Measurements from ENCODE around the gene CHSY3. TPM values are rescaled to one million over a fixed set of nuclear protein-coding genes. Genes with fewer than 3 reads are reported as not detected.

CHSY3 gene
- total and polyA plus RNA-seq, 12 donors: 0.15 to 1.6 (median 1.0) TPM

GRCh38 chr5:130164966-130165365, 260.7 kb downstream of the CHSY3 start:
- intact Hi-C loops (cut with DNase I): no loop called here
- no peak for TF ChIP-seq CTCF (IDR thresholded peaks at IDR 0.05)
- no peaks in the 10 kb centered on the region for H3K27me3 ChIP-seq
- ATAC-seq: no peak
- H3K27ac ChIP-seq: no peak overlapping the region
- peaks cover 0 to under 1% (median 0%) of the 10 kb centered on the region in 11 donors for H3K9me3 ChIP-seq
- H3K36me3 ChIP-seq: no peaks in the 10 kb centered on the region
- WGBS, 2 donors: 71 to 73% methylated on average over 3 of the region's 3 CpGs
- H3K4me1 ChIP-seq: no peaks in the 10 kb centered on the region
- DNase-seq: no peak
- no peak overlapping the region for H3K4me3 ChIP-seq

GRCh38 chr5:130166839-130167490, 262.7 kb downstream of the CHSY3 start:
- TF ChIP-seq CTCF (IDR thresholded peaks at IDR 0.05): no peak
- DNase-seq: no peak
- peaks cover 0 to 7% (median 0%) of the 10 kb centered on the region in 11 donors for H3K9me3 ChIP-seq
- H3K27ac ChIP-seq: no peak overlapping the region
- no peaks in the 10 kb centered on the region for H3K27me3 ChIP-seq
- no peak overlapping the region for H3K4me3 ChIP-seq
- no peak for ATAC-seq
- intact Hi-C loops (cut with DNase I): no loop called here
- 36 to 53% methylated on average over 1 of the region's 1 CpG for WGBS, 2 donors
- H3K36me3 ChIP-seq: no peaks in the 10 kb centered on the region
- H3K4me1 ChIP-seq: no peaks in the 10 kb centered on the region

GRCh38 chr5:130168211-130168610, 263.9 kb downstream of the CHSY3 start:
- DNase-seq: no peak
- Histone ChIP-seq H3K9me3 (peaks cover 0 to 7% (median 0%) of the 10 kb centered on the region in 11 donors), H3K4me3 (no peak overlapping the region), H3K27ac (no peak overlapping the region), H3K36me3 (no peaks in the 10 kb centered on the region), H3K27me3 (no peaks in the 10 kb centered on the region), H3K4me1 (no peaks in the 10 kb centered on the region)
- no peak for ATAC-seq
- no peak for TF ChIP-seq CTCF (IDR thresholded peaks at IDR 0.05)
- 72 to 75% methylated on average over 4 of the region's 4 CpGs for WGBS, 2 donors
- intact Hi-C loops (cut with DNase I): no loop called here

- no peak for ATAC-seq
- Histone ChIP-seq H3K27me3 (no peaks in the 10 kb centered on the region), H3K27ac (no peak overlapping the region), H3K9me3 (peaks cover 0 to 21% (median 0%) of the 10 kb centered on the region in 11 donors), H3K4me1 (no peaks in the 10 kb centered on the region), H3K36me3 (no peaks in the 10 kb centered on the region), H3K4me3 (no peak overlapping the region)
- DNase-seq: no peak
- TF ChIP-seq CTCF (IDR thresholded peaks at IDR 0.05): no peak
- intact Hi-C loops (cut with DNase I): no loop called here
These were observed 267.4 kb downstream of the CHSY3 start for GRCh38 chr5:130171699-130172098.
